Measurements from ENCODE around the gene RAB7A. TPM values are rescaled to one million over a fixed set of nuclear protein-coding genes. Genes with fewer than 3 reads are reported as not detected.

The RAB7A gene
- total RNA-seq, 1 experiment from 2014 or later, result 71.2 TPM

GRCh38 chr3:128689060-128689459 lies 36.9 kb upstream of the RAB7A start:
- Histone ChIP-seq H3K4me1 (ENCODE audit: low read length) (no peaks in the 10 kb centered on the region), H3K36me3 (ENCODE audit: insufficient read depth, low read length) (no peaks in the 10 kb centered on the region), H3K79me2 (ENCODE audit: low read length) (no peaks in the 10 kb centered on the region), H2AFZ (ENCODE audit: low read length) (no peak overlapping the region), H3K27me3 (ENCODE audit: low read length) (no peaks in the 10 kb centered on the region), H3K4me2 (ENCODE audit: low read depth, low read length, poor library complexity, severe bottlenecking) (no peak overlapping the region), H3K27ac (ENCODE audit: low read length) (no peak overlapping the region), H3K9me2 (replicated peaks; ENCODE audit: insufficient read depth, low read length) (no peaks in the 10 kb centered on the region), H3K9me3 (ENCODE audit: low read length) (no peaks in the 10 kb centered on the region), H3K4me3 (ENCODE audit: low read length) (no peak overlapping the region), H4K20me1 (ENCODE audit: insufficient read depth, low read depth, low read length) (no peaks in the 10 kb centered on the region), H3K9ac (ENCODE audit: low read length) (no peak overlapping the region)
- DNase-seq, result no peak

GRCh38 chr3:128693696-128694095 lies 32.3 kb upstream of the RAB7A start:
- no peak overlapping the region for H3K9ac ChIP-seq (ENCODE audit: low read length)
- no peaks in the 10 kb centered on the region for H4K20me1 ChIP-seq (ENCODE audit: insufficient read depth, low read depth, low read length)
- no peaks in the 10 kb centered on the region for H3K4me1 ChIP-seq (ENCODE audit: low read length)
- no peaks in the 10 kb centered on the region for H3K36me3 ChIP-seq (ENCODE audit: insufficient read depth, low read length)
- no peak overlapping the region for H3K4me2 ChIP-seq (ENCODE audit: low read depth, low read length, poor library complexity, severe bottlenecking)
- no peaks in the 10 kb centered on the region for H3K79me2 ChIP-seq (ENCODE audit: low read length)
- H3K27ac ChIP-seq (ENCODE audit: low read length), result no peak overlapping the region
- no peaks in the 10 kb centered on the region for H3K9me2 ChIP-seq (replicated peaks; ENCODE audit: insufficient read depth, low read length)
- no peak overlapping the region for H3K4me3 ChIP-seq (ENCODE audit: low read length)
- H3K9me3 ChIP-seq (ENCODE audit: low read length), result no peaks in the 10 kb centered on the region
- DNase-seq, result no peak
- no peaks in the 10 kb centered on the region for H3K27me3 ChIP-seq (ENCODE audit: low read length)
- H2AFZ ChIP-seq (ENCODE audit: low read length), result no peak overlapping the region

GRCh38 chr3:128697341-128697740 lies 28.6 kb upstream of the RAB7A start:
- peaks cover 5% of the 10 kb centered on the region for H3K4me1 ChIP-seq (ENCODE audit: low read length)
- no peak overlapping the region for H3K9ac ChIP-seq (ENCODE audit: low read length)
- no peaks in the 10 kb centered on the region for H3K9me3 ChIP-seq (ENCODE audit: low read length)
- no peak overlapping the region for H3K4me2 ChIP-seq (ENCODE audit: low read depth, low read length, poor library complexity, severe bottlenecking)
- no peaks in the 10 kb centered on the region for H3K36me3 ChIP-seq (ENCODE audit: insufficient read depth, low read length)
- H2AFZ ChIP-seq (ENCODE audit: low read length), result no peak overlapping the region
- no peaks in the 10 kb centered on the region for H3K27me3 ChIP-seq (ENCODE audit: low read length)
- H3K4me3 ChIP-seq (ENCODE audit: low read length), result no peak overlapping the region
- no peaks in the 10 kb centered on the region for H3K9me2 ChIP-seq (replicated peaks; ENCODE audit: insufficient read depth, low read length)
- H3K27ac ChIP-seq (ENCODE audit: low read length), result no peak overlapping the region
- no peaks in the 10 kb centered on the region for H4K20me1 ChIP-seq (ENCODE audit: insufficient read depth, low read depth, low read length)
- no peak for DNase-seq
- H3K79me2 ChIP-seq (ENCODE audit: low read length), result no peaks in the 10 kb centered on the region

- no peaks in the 10 kb centered on the region for H3K79me2 ChIP-seq (ENCODE audit: low read length)
- no peak overlapping the region for H3K9ac ChIP-seq (ENCODE audit: low read length)
- no peaks in the 10 kb centered on the region for H3K9me3 ChIP-seq (ENCODE audit: low read length)
- H3K4me1 ChIP-seq (ENCODE audit: low read length), result peaks cover 5% of the 10 kb centered on the region
- no peaks in the 10 kb centered on the region for H4K20me1 ChIP-seq (ENCODE audit: insufficient read depth, low read depth, low read length)
- no peaks in the 10 kb centered on the region for H3K27me3 ChIP-seq (ENCODE audit: low read length)
- H3K9me2 ChIP-seq (replicated peaks; ENCODE audit: insufficient read depth, low read length), result no peaks in the 10 kb centered on the region
- H3K4me3 ChIP-seq (ENCODE audit: low read length), result no peak overlapping the region
- no peak overlapping the region for H3K27ac ChIP-seq (ENCODE audit: low read length)
- DNase-seq, result no peak
- H2AFZ ChIP-seq (ENCODE audit: low read length), result no peak overlapping the region
- no peaks in the 10 kb centered on the region for H3K36me3 ChIP-seq (ENCODE audit: insufficient read depth, low read length)
- H3K4me2 ChIP-seq (ENCODE audit: low read depth, low read length, poor library complexity, severe bottlenecking), result no peak overlapping the region
Observed at GRCh38 chr3:128698211-128699047, 27.6 kb upstream of the RAB7A start.

- no peak overlapping the region for H3K27ac ChIP-seq (ENCODE audit: low read length)
- H3K36me3 ChIP-seq (ENCODE audit: insufficient read depth, low read length), result no peaks in the 10 kb centered on the region
- H3K4me3 ChIP-seq (ENCODE audit: low read length), result no peak overlapping the region
- no peak overlapping the region for H3K4me2 ChIP-seq (ENCODE audit: low read depth, low read length, poor library complexity, severe bottlenecking)
- H3K9me3 ChIP-seq (ENCODE audit: low read length), result no peaks in the 10 kb centered on the region
- H3K79me2 ChIP-seq (ENCODE audit: low read length), result no peaks in the 10 kb centered on the region
- no peak overlapping the region for H3K9ac ChIP-seq (ENCODE audit: low read length)
- H3K27me3 ChIP-seq (ENCODE audit: low read length), result no peaks in the 10 kb centered on the region
- H2AFZ ChIP-seq (ENCODE audit: low read length), result no peak overlapping the region
- DNase-seq, result no peak
- peaks cover 5% of the 10 kb centered on the region for H3K4me1 ChIP-seq (ENCODE audit: low read length)
- no peaks in the 10 kb centered on the region for H4K20me1 ChIP-seq (ENCODE audit: insufficient read depth, low read depth, low read length)
- no peaks in the 10 kb centered on the region for H3K9me2 ChIP-seq (replicated peaks; ENCODE audit: insufficient read depth, low read length)
Observed at GRCh38 chr3:128701342-128702212, 24.4 kb upstream of the RAB7A start.

GRCh38 chr3:128702391-128702790 lies 23.6 kb upstream of the RAB7A start:
- Histone ChIP-seq H3K4me3 (ENCODE audit: low read length) (no peak overlapping the region), H3K27ac (ENCODE audit: low read length) (no peak overlapping the region), H3K4me2 (ENCODE audit: low read depth, low read length, poor library complexity, severe bottlenecking) (no peak overlapping the region), H3K4me1 (ENCODE audit: low read length) (peaks cover 5% of the 10 kb centered on the region), H3K36me3 (ENCODE audit: insufficient read depth, low read length) (no peaks in the 10 kb centered on the region), H2AFZ (ENCODE audit: low read length) (no peak overlapping the region), H3K9me2 (replicated peaks; ENCODE audit: insufficient read depth, low read length) (no peaks in the 10 kb centered on the region), H3K79me2 (ENCODE audit: low read length) (no peaks in the 10 kb centered on the region), H4K20me1 (ENCODE audit: insufficient read depth, low read depth, low read length) (no peaks in the 10 kb centered on the region), H3K9ac (ENCODE audit: low read length) (no peak overlapping the region), H3K9me3 (ENCODE audit: low read length) (no peaks in the 10 kb centered on the region), H3K27me3 (ENCODE audit: low read length) (no peaks in the 10 kb centered on the region)
- DNase-seq, result no peak

- Histone ChIP-seq H3K4me3 (ENCODE audit: low read length) (no peak overlapping the region), H3K27ac (ENCODE audit: low read length) (no peak overlapping the region), H3K4me2 (ENCODE audit: low read depth, low read length, poor library complexity, severe bottlenecking) (no peak overlapping the region), H3K36me3 (ENCODE audit: insufficient read depth, low read length) (no peaks in the 10 kb centered on the region), H3K9me2 (replicated peaks; ENCODE audit: insufficient read depth, low read length) (no peaks in the 10 kb centered on the region), H2AFZ (ENCODE audit: low read length) (no peak overlapping the region), H3K4me1 (ENCODE audit: low read length) (peaks cover 5% of the 10 kb centered on the region), H4K20me1 (ENCODE audit: insufficient read depth, low read depth, low read length) (no peaks in the 10 kb centered on the region), H3K79me2 (ENCODE audit: low read length) (no peaks in the 10 kb centered on the region), H3K9ac (ENCODE audit: low read length) (no peak overlapping the region), H3K27me3 (ENCODE audit: low read length) (no peaks in the 10 kb centered on the region), H3K9me3 (ENCODE audit: low read length) (no peaks in the 10 kb centered on the region)
- DNase-seq, result no peak
Observed at GRCh38 chr3:128703561-128703960, 22.4 kb upstream of the RAB7A start.

- H3K9me3 ChIP-seq (ENCODE audit: low read length), result no peaks in the 10 kb centered on the region
- H3K79me2 ChIP-seq (ENCODE audit: low read length), result no peaks in the 10 kb centered on the region
- no peaks in the 10 kb centered on the region for H3K36me3 ChIP-seq (ENCODE audit: insufficient read depth, low read length)
- H3K9ac ChIP-seq (ENCODE audit: low read length), result no peak overlapping the region
- no peak overlapping the region for H2AFZ ChIP-seq (ENCODE audit: low read length)
- no peak for DNase-seq
- H3K4me3 ChIP-seq (ENCODE audit: low read length), result no peak overlapping the region
- no peaks in the 10 kb centered on the region for H4K20me1 ChIP-seq (ENCODE audit: insufficient read depth, low read depth, low read length)
- no peaks in the 10 kb centered on the region for H3K27me3 ChIP-seq (ENCODE audit: low read length)
- H3K4me2 ChIP-seq (ENCODE audit: low read depth, low read length, poor library complexity, severe bottlenecking), result no peak overlapping the region
- H3K27ac ChIP-seq (ENCODE audit: low read length), result no peak overlapping the region
- peaks cover 5% of the 10 kb centered on the region for H3K4me1 ChIP-seq (ENCODE audit: low read length)
- H3K9me2 ChIP-seq (replicated peaks; ENCODE audit: insufficient read depth, low read length), result no peaks in the 10 kb centered on the region
Observed at GRCh38 chr3:128706086-128706615, 19.8 kb upstream of the RAB7A start.
